ENCODE data around the gene AURKB. TPM values are rescaled to one million over a fixed set of nuclear protein-coding genes. Genes with fewer than 3 reads are reported as not detected.

Gene AURKB
- total and polyA plus RNA-seq, 2 of the 13 experiments (the other 11 are each of a cell fraction or from before 2014, with no cell fraction given): 29.5 to 75.3 TPM

GRCh38 chr17:8189711-8190477, 20.5 kb downstream of the AURKB start, which contains the start of gene BORCS6 (continued):
- TF ChIP-seq, protein P1, sequence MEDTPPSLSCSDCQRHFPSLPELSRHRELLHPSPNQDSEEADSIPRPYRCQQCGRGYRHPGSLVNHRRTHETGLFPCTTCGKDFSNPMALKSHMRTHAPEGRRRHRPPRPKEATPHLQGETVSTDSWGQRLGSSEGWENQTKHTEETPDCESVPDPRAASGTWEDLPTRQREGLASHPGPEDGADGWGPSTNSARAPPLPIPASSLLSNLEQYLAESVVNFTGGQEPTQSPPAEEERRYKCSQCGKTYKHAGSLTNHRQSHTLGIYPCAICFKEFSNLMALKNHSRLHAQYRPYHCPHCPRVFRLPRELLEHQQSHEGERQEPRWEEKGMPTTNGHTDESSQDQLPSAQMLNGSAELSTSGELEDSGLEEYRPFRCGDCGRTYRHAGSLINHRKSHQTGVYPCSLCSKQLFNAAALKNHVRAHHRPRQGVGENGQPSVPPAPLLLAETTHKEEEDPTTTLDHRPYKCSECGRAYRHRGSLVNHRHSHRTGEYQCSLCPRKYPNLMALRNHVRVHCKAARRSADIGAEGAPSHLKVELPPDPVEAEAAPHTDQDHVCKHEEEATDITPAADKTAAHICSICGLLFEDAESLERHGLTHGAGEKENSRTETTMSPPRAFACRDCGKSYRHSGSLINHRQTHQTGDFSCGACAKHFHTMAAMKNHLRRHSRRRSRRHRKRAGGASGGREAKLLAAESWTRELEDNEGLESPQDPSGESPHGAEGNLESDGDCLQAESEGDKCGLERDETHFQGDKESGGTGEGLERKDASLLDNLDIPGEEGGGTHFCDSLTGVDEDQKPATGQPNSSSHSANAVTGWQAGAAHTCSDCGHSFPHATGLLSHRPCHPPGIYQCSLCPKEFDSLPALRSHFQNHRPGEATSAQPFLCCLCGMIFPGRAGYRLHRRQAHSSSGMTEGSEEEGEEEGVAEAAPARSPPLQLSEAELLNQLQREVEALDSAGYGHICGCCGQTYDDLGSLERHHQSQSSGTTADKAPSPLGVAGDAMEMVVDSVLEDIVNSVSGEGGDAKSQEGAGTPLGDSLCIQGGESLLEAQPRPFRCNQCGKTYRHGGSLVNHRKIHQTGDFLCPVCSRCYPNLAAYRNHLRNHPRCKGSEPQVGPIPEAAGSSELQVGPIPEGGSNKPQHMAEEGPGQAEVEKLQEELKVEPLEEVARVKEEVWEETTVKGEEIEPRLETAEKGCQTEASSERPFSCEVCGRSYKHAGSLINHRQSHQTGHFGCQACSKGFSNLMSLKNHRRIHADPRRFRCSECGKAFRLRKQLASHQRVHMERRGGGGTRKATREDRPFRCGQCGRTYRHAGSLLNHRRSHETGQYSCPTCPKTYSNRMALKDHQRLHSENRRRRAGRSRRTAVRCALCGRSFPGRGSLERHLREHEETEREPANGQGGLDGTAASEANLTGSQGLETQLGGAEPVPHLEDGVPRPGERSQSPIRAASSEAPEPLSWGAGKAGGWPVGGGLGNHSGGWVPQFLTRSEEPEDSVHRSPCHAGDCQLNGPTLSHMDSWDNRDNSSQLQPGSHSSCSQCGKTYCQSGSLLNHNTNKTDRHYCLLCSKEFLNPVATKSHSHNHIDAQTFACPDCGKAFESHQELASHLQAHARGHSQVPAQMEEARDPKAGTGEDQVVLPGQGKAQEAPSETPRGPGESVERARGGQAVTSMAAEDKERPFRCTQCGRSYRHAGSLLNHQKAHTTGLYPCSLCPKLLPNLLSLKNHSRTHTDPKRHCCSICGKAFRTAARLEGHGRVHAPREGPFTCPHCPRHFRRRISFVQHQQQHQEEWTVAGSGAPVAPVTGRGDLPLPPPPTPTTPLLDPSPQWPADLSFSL (CRISPR knock-in tag; IDR thresholded peaks at IDR 0.05): no peak
- TF ChIP-seq IKZF4 (CRISPR knock-in tag; IDR thresholded peaks at IDR 0.05; ENCODE audit: borderline replicate concordance, low read depth, not compliant biosample characterization) (no peak), MTF2 (CRISPR knock-in tag; IDR thresholded peaks at IDR 0.05; ENCODE audit: borderline replicate concordance) (no peak), PRMT3 (CRISPR knock-in tag; IDR thresholded peaks at IDR 0.05; ENCODE audit: borderline replicate concordance, low read depth) (no peak), ZHX1 (CRISPR knock-in tag; IDR thresholded peaks at IDR 0.05; ENCODE audit: low read depth) (no peak), AKNA (CRISPR knock-in tag; IDR thresholded peaks at IDR 0.05; ENCODE audit: borderline replicate concordance) (no peak), ZNF614 (CRISPR knock-in tag; IDR thresholded peaks at IDR 0.05; ENCODE audit: borderline replicate concordance) (no peak)
- TF ChIP-seq, protein P2, sequence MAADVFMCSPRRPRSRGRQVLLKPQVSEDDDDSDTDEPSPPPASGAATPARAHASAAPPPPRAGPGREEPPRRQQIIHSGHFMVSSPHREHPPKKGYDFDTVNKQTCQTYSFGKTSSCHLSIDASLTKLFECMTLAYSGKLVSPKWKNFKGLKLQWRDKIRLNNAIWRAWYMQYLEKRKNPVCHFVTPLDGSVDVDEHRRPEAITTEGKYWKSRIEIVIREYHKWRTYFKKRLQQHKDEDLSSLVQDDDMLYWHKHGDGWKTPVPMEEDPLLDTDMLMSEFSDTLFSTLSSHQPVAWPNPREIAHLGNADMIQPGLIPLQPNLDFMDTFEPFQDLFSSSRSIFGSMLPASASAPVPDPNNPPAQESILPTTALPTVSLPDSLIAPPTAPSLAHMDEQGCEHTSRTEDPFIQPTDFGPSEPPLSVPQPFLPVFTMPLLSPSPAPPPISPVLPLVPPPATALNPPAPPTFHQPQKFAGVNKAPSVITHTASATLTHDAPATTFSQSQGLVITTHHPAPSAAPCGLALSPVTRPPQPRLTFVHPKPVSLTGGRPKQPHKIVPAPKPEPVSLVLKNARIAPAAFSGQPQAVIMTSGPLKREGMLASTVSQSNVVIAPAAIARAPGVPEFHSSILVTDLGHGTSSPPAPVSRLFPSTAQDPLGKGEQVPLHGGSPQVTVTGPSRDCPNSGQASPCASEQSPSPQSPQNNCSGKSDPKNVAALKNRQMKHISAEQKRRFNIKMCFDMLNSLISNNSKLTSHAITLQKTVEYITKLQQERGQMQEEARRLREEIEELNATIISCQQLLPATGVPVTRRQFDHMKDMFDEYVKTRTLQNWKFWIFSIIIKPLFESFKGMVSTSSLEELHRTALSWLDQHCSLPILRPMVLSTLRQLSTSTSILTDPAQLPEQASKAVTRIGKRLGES (CRISPR knock-in tag; IDR thresholded peaks at IDR 0.05; ENCODE audit: borderline replicate concordance): no peak

Measured in HepG2 (cell line).